GM04503 (cell line): ENCODE measurements around the gene SLC1A5.
"Not testable (repeated sequence)": the region's sequence is repeated elsewhere in the genome, so short reads cannot be mapped to it uniquely, and the experiment has no call there.

Experiments used
- DNase-seq: peaks from one replicate; pipeline ENCODE4 v3.0.0-alpha.2; 2012; ENCODE audit warnings: low read depth

The SLC1A5 gene

GRCh38 chr19:46768746-46769145 lies 19.6 kb downstream of the SLC1A5 start:
- DNase-seq = not testable (repeated sequence)

- DNase-seq = no peak
Measured at GRCh38 chr19:46766569-46767317, 21.7 kb downstream of the SLC1A5 start.

GRCh38 chr19:46764817-46765291 lies 23.5 kb downstream of the SLC1A5 start:
- no peak for DNase-seq

- no peak for DNase-seq
Measured at GRCh38 chr19:46762245-46762890, 26.0 kb downstream of the SLC1A5 start.

- peak; percentile 42 for DNase-seq
Measured at GRCh38 chr19:46761418-46761831, 27.0 kb downstream of the SLC1A5 start.

- peak; percentile 37 for DNase-seq
Measured at GRCh38 chr19:46760897-46761296, 27.5 kb downstream of the SLC1A5 start.

GRCh38 chr19:46760363-46760762 lies 28.0 kb downstream of the SLC1A5 start:
- no peak for DNase-seq

- DNase-seq = peak; percentile 100
Measured at GRCh38 chr19:46759817-46760333, 28.5 kb downstream of the SLC1A5 start.

GRCh38 chr19:46759206-46759605 lies 29.2 kb downstream of the SLC1A5 start:
- no peak for DNase-seq

GRCh38 chr19:46756544-46756888 lies 31.9 kb downstream of the SLC1A5 start:
- no peak for DNase-seq

- no peak for DNase-seq
Measured at GRCh38 chr19:46755853-46756543, 32.4 kb downstream of the SLC1A5 start.

GRCh38 chr19:46755077-46755852 lies 33.1 kb downstream of the SLC1A5 start:
- no peak for DNase-seq

GRCh38 chr19:46753420-46754155 lies 34.8 kb downstream of the SLC1A5 start:
- no peak for DNase-seq

- no peak for DNase-seq
Measured at GRCh38 chr19:46748325-46749109, 39.9 kb downstream of the SLC1A5 start.

GRCh38 chr19:46746281-46747057 lies 41.9 kb downstream of the SLC1A5 start, which contains the start of gene STRN4:
Gene STRN4 (minus strand): TSS chr19:46746450. CDS start chr19:46746430, 20 bp downstream.
- DNase-seq = no peak

GRCh38 chr19:46745521-46746280 lies 42.7 kb downstream of the SLC1A5 start, which contains the start of gene FKRP:
Gene FKRP (plus strand): TSS chr19:46746057. CDS start chr19:46755451, 9,394 bp downstream.
- DNase-seq = no peak

GRCh38 chr19:46745030-46745429 lies 43.4 kb downstream of the SLC1A5 start:
- no peak for DNase-seq

GRCh38 chr19:46744005-46744691 lies 44.2 kb downstream of the SLC1A5 start:
- no peak for DNase-seq
